H1 (cell line): ENCODE measurements around the gene DGKZ. TPM values are rescaled to one million over a fixed set of nuclear protein-coding genes. Genes with fewer than 3 reads are reported as not detected.

Experiments used
- FOSL1 ChIP-seq: IDR thresholded peaks from 2 replicates; pipeline ENCODE4 v1.6.1; 2011; ENCODE audit warnings: mild to moderate bottlenecking, low read depth, low read length, moderate library complexity; ENCODE audit not compliant: insufficient read depth
- GABPA ChIP-seq: IDR thresholded peaks from 2 replicates; pipeline ENCODE4 v1.6.1; 2011; ENCODE audit warnings: mild to moderate bottlenecking, low read length, moderate library complexity, borderline replicate concordance; ENCODE audit not compliant: insufficient read depth
- MAFK ChIP-seq: IDR thresholded peaks from 2 replicates; pipeline ENCODE4 v1.6.1; 2012; ENCODE audit warnings: low read depth, mild to moderate bottlenecking, improper control_type of control experiment, low read length
- RBBP5 ChIP-seq: IDR thresholded peaks from 2 replicates; pipeline ENCODE4 v1.7.1; 2012; ENCODE audit warnings: low read depth, mild to moderate bottlenecking, inconsistent platforms, low read length, moderate library complexity, borderline replicate concordance
- SP1 ChIP-seq: IDR thresholded peaks from 2 replicates; pipeline ENCODE4 v1.6.1; 2011; ENCODE audit warnings: low read depth, low read length
- polyA plus RNA-seq, 7 experiments: library from polyadenylated mRNA; depleted of rRNA in 3 of 7; stranded (reverse) in 5 of 7; unstranded in 2 of 7; fragments of >200 nt in 5 of 7; fragments of 200-250 nt in 2 of 7; gene quantifications; 1 replicate in 5 of 7; 2 replicates in 1 of 7; 4 replicates in 1 of 7; pipeline versions ENCODE4 v1.2.1 to v1.2.3, GENCODE V29; 2011 to 2013; ENCODE audit warnings: missing spikeins in 2 of 7, mixed read lengths in 2 of 7
- total RNA-seq: library from RNA; stranded (reverse); fragmentation: NEBNext Ultra II Directional; extraction: Animal tissue kit (Norgen Biotek cat#: 25700); gene quantifications from 2 replicates; pipeline ENCODE4 v1.2.1, GENCODE V29; 2021

The DGKZ gene
- total and polyA plus RNA-seq, 2 of the 8 experiments (the other 6 are each of a cell fraction or from before 2014, with no cell fraction given), result 84.4 to 184 TPM

DNA sequence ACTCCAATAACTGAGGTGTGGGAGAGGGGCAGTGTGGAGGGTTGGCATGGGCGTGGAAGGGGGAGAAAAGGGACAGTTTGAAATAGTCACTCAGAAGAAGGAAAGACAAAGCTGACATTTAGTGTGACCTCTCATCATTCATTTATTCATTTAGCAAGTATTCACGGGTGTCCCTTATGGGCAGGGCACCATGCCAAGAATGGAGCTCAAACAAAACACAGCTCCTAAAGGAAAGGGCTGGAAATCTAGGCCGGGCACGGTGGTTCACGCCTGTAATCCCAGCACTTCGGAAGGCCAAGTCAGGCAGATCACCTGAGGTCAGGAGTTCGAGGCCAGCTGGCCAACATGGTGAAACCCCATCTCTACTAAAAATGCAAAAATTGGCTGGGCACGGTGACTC, 19.4 kb upstream of the DGKZ start (continued):
- TF ChIP-seq RBBP5 (no peak), FOSL1 (no peak), GABPA (no peak), SP1 (no peak), MAFK (no peak)
